Measurements from ENCODE around the gene TK2.

TK2 gene

DNA sequence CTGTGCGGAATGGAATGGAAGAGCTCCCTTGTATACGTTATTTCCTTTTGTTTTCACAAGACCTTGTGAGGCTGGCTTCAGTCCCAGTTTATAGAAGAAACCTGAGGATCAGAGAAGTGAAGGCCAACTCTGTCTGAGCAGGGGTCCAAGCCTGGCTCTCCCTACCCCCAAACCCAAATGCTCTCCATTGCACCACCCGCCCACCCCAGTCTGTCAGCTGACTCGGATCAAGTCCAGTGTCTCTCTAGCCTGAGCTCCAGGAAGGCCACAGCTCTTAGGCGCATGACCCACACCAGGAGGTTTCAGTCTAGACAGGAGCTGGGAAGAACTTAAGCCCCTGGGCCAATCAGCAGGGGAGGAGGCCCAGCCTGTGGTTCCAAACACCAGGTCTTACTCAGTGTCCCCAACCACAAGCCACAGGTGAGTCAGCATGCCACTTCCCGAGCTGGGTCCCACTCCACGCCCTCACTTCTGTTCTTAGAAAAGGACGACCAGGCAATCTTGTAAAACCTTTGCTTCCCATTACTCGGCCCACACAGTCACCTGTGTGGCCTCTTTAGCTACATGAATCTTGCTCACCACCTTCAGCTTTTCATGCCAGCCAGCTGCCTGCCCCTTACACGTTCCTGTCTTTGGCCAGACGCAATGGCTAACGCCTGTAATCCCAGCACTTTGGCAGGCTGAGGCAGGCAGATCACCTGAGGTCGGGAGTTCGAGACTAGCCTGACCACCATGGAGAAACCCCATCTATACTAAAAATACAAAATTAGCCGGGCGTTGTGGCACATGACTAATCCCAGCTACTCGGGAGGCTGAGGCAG, 27.8 kb downstream of the TK2 start:
- TF ChIP-seq CTCF (conservative IDR thresholded peaks at IDR 0.05): no peak
- no peak overlapping the region for H3K27ac ChIP-seq

- TF ChIP-seq CTCF (conservative IDR thresholded peaks at IDR 0.05): no peak
- H3K27ac ChIP-seq: no peak overlapping the region
Observed at GRCh38 chr16:66521252-66521713, 28.6 kb downstream of the TK2 start.

- H3K27ac ChIP-seq: no peak overlapping the region
- no peak for TF ChIP-seq CTCF (conservative IDR thresholded peaks at IDR 0.05)
Observed at GRCh38 chr16:66520406-66521170, 29.3 kb downstream of the TK2 start.

DNA sequence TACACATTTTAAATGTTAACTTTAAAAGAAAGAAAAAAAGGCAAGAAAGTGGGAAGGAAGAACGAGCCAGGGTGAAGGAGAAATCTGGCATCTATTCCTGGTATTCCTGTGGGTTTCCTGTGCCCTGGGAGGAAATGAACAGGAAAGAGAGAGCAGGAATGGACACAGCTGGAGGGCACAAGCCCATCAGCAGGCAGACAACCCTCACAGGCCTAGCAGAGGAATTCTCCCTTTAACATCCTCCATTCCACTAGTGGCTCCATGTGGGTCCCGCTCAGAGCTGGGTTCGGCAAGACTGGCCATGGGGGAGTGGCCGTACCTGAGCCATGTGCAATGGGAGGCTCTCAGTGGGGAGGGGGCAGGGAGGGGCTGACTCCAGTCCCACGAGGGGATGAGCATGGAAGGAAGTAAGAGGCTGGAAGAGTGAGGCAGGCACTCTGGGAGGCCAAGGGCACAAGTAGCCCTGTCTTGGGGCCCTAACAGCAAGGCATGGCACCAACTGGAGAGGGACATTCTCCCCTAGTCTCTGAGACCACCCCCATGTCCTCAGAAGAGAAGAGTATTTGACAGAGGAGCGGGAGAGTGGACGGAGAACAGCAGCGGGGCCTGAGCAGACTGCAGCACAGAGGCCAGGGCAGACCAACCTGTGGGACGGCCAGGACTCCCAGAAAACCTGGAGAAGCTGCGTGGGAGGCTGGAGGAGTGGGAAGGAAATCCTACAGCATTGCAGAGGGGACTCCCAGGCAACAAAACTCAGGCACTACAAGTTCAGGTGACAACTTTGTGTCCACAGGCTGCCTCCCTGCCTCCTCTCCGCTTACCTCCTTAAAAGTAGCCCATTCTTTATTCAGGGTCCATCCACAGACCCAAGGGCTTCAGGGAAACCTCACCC, 30.2 kb downstream of the TK2 start:
- H3K27ac ChIP-seq: peak overlapping the region; percentile 98; the same call in 1 of the 2 replicates

DNA sequence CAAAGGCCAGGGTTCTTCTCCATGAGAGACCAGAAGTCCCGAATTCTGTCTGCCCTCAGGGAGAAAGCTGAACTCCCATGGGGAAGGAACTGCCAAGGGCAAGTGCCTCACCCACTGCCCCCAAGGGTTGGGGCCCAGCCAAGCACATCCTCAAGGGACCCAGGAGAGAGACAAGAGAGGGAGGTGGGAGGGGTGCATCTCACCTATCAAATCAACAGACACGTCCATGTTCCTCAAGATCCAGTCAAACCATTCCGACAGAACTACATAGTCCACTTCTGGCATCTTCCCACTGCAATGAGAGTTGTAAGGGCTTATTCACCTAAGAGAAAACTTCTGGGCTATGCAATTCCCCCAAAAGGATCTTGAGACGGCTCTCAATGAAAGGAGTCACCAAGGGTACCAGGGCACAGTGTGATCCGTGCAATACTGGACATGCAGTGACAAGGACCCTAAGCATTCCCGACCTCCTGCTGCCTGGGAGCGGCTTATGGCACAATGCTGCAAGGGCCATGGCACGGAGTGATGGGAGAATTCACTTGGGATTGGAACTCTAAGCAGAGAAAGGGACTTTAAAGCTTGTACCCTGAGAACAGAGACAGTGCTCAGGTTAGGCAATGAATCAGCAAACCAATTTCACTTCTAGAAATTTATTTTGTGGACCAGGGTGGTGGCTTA, 32.2 kb downstream of the TK2 start:
- H3K27ac ChIP-seq: peak overlapping the region; percentile 98
- no peak for TF ChIP-seq CTCF (conservative IDR thresholded peaks at IDR 0.05)

More for the DNA sequence above, 30.2 kb downstream of the TK2 start:
- TF ChIP-seq CTCF (conservative IDR thresholded peaks at IDR 0.05): no peak

DNA sequence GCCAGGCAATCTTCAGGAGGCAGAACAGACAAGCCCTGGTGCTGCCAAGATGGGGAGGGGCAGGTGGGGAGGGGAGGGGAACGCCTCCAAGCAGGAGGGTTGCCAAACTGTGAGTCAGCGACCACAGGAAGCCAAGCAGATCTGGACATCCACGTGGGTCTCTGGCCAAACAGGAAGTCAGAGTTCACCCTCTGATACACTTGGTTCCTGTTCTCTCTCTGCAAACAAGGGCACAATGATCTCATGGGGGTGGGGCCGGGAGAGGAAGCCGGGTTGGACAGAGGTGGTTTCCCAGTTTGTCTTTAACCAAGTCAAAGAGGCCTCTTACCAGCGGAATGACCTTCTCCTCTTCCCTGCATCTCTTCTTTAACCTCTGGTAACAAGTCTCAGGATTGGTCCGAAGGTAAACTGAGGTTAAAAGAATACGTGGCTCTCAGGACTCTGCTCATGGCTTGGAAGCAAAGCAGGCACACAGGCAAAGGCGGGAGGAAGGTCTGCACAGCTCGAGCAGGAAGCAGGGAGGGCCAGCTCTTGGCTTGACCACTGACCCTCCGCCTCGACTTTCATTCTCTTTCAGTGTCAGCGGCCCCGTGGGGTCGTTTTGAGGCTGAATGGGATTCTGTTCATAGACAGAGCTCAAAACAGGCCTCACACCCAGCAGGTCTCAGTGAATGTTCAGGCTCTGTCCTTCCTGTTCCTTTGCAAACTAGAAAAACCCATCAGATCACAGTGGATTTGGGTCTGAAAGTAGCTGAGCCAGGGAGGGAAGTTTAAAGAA, 32.9 kb downstream of the TK2 start:
- peak overlapping the region; percentile 98 for H3K27ac ChIP-seq
- no peak for TF ChIP-seq CTCF (conservative IDR thresholded peaks at IDR 0.05)

Measured in VCaP (cell line).